Mesothelial cell of epicardium (in vitro differentiated cells): ENCODE data around the gene TTC28. TPM values are rescaled to one million over a fixed set of nuclear protein-coding genes. Genes with fewer than 3 reads are reported as not detected.
"Not testable (repeated sequence)": the region's sequence is repeated elsewhere in the genome, so short reads cannot be mapped to it uniquely, and the experiment has no call there.

Source experiments
- DNase-seq, 2 experiments: peaks; one replicate each; pipeline ENCODE4 v3.0.0; 2021; ENCODE audit warnings: low spot score in 2 of 2; ENCODE audit not compliant: unreplicated experiment in 2 of 2
- H3K27ac Mint-ChIP-seq: 2 replicates; pipeline ENCODE4 v1.8.0; 2021; ENCODE audit warnings: mixed read lengths
- H3K27me3 Mint-ChIP-seq: 2 replicates; pipeline ENCODE4 v1.8.0; 2021; ENCODE audit warnings: low read depth, mixed read lengths
- H3K36me3 Mint-ChIP-seq: 2 replicates; pipeline ENCODE4 v1.8.0; 2021; ENCODE audit warnings: mixed read lengths
- H3K4me1 Mint-ChIP-seq: 2 replicates; pipeline ENCODE4 v1.8.0; 2021; ENCODE audit warnings: mixed read lengths
- H3K4me3 Mint-ChIP-seq: 2 replicates; pipeline ENCODE4 v1.8.0; 2021; ENCODE audit warnings: mild to moderate bottlenecking, moderate library complexity, mixed read lengths
- H3K9me3 Mint-ChIP-seq: 2 replicates; pipeline ENCODE4 v1.8.0; 2021; ENCODE audit warnings: mixed read lengths
- total RNA-seq: library from RNA; stranded (reverse); gene quantifications from 3 replicates; pipeline ENCODE4 v1.2.1, GENCODE V29; 2021
- TF ChIP-seq, protein P1 (sequence below): fragments of 200-600 bp; sonication (generic); IDR thresholded peaks from one replicate; pipeline ENCODE4 v1.5.0; 2021; ENCODE audit warnings: antibody characterized with exemption; ENCODE audit not compliant: unreplicated experiment

Gene TTC28
- total RNA-seq, 1 donor from 2014 or later, result 95.9 TPM

DNA sequence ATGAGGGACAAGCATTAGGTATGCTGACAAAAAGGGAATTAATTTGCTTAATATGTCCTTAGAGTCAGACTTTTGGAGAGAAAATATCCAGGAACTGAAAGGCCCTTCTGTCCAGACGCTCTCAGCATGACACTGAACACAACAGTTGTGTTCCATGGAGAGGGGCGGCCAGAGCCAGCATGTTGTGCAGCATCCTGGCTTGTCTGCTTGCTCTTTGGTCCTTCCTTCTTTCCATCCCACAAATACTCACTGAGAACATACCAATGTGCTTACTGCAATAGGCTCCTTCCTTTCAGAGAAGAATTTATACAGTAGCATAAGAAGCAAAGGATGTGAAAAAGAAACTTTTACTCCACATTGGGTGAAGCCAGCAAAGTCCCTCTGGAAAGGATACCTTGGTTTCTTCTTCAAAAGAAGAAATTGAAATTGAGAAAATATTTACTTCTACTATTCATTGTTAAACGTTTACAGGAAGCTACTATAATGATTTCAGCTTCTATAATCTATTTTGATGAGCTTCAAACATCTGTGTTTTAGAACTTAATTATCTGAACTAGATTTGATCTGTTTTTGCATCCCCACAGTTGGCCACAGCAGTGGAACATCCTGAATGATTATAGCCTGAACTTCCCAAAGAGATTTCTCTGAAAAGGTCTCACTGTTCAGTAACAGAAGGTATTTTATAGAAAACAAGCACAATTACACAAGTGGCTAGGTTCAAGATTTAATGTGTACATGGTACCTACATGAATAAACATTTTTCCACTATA, 456.5 kb downstream of the TTC28 start:
- H3K9me3 Mint-ChIP-seq, result no peaks in the 10 kb centered on the region
- H3K27ac Mint-ChIP-seq, result no peak overlapping the region
- DNase-seq, result no peak
- H3K27me3 Mint-ChIP-seq, result no peaks in the 10 kb centered on the region
- H3K4me1 Mint-ChIP-seq, result peaks cover 5% of the 10 kb centered on the region
- H3K36me3 Mint-ChIP-seq, result peaks cover 1% of the 10 kb centered on the region
- TF ChIP-seq, protein P1, sequence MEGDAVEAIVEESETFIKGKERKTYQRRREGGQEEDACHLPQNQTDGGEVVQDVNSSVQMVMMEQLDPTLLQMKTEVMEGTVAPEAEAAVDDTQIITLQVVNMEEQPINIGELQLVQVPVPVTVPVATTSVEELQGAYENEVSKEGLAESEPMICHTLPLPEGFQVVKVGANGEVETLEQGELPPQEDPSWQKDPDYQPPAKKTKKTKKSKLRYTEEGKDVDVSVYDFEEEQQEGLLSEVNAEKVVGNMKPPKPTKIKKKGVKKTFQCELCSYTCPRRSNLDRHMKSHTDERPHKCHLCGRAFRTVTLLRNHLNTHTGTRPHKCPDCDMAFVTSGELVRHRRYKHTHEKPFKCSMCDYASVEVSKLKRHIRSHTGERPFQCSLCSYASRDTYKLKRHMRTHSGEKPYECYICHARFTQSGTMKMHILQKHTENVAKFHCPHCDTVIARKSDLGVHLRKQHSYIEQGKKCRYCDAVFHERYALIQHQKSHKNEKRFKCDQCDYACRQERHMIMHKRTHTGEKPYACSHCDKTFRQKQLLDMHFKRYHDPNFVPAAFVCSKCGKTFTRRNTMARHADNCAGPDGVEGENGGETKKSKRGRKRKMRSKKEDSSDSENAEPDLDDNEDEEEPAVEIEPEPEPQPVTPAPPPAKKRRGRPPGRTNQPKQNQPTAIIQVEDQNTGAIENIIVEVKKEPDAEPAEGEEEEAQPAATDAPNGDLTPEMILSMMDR, result no peak
- no peak overlapping the region for H3K4me3 Mint-ChIP-seq

DNA sequence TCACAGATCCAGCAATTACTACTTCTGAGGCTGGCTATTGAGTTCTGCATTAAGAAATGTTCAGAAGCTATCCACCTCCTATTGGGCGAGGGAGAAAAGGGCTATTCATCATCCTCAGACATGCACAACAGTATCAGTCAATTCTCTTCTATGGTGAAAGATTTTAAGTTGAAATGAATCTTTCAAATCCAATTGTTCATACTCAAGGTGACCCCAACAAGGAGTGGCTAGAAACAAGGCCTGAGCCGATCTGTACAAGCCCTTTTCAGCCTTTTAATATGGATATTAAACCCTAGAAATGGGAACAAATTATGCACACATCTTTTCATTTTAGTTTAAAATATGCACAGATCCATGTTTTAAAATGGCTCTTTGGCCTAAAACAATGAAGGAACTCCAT, 457.1 kb downstream of the TTC28 start:
- peaks cover 1% of the 10 kb centered on the region for H3K36me3 Mint-ChIP-seq
- peaks cover 9% of the 10 kb centered on the region for H3K4me1 Mint-ChIP-seq
- DNase-seq, result no peak
- no peaks in the 10 kb centered on the region for H3K27me3 Mint-ChIP-seq
- no peak overlapping the region for H3K4me3 Mint-ChIP-seq
- TF ChIP-seq, protein P1, result no peak
- no peaks in the 10 kb centered on the region for H3K9me3 Mint-ChIP-seq
- H3K27ac Mint-ChIP-seq, result no peak overlapping the region

DNA sequence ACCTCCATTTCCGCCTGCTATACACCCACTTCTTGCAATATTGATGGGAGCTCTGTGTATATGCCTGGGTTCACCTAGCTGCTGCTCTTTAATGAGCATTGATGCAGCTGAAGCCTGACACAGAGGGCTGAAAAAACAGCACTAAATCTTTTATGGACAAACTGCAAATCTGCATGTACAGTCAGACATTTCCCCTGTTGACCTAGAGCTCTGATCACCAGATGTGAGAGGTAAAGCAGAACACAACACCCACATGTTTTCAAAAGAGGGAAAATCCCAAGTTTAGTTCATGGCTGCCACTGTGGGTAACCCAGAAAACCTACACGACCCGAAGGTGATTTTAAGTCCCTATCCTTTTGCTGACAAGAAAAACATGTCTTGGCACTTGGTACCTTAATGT, 457.6 kb downstream of the TTC28 start:
- no peak overlapping the region for H3K27ac Mint-ChIP-seq
- H3K4me1 Mint-ChIP-seq, result peaks cover 9% of the 10 kb centered on the region
- TF ChIP-seq, protein P1, result no peak
- no peak overlapping the region for H3K4me3 Mint-ChIP-seq
- H3K9me3 Mint-ChIP-seq, result no peaks in the 10 kb centered on the region
- peaks cover 1% of the 10 kb centered on the region for H3K36me3 Mint-ChIP-seq
- no peaks in the 10 kb centered on the region for H3K27me3 Mint-ChIP-seq
- no peak for DNase-seq

DNA sequence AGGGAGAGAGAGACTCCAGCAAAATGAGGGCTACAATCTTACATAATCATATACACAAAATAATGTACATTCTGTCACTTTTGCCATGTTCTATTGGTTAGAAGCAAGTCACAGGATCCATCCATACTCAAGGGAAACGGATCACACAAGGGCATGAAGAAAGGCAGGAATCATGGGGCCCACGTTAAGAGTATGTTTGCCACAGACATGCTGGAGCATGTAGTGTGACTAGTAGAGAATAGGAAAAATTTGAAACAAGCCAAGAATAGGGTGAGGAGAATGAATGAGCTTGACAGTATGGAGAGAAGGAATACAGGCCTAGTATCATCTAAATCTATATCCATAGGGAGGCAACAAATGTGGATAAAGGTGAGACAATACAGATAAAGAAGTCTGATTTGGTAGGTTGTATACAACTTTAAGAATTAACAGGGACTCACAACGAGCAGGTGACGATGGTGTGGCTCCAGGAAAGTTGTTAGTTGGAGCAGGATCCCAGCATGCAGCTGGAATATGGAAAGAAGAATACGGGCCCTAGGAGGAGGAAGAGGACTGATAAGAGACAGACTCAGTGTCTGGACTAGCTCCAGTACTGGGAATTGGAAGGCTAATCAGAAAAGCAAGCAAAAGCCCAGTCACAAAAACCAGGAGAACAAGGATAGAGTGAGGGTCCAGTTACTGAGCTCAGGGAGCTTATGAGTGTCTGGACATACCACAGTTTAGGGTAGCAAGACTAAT, 458.8 kb downstream of the TTC28 start:
- TF ChIP-seq, protein P1, result no peak
- H3K36me3 Mint-ChIP-seq, result peaks cover 1% of the 10 kb centered on the region
- no peaks in the 10 kb centered on the region for H3K9me3 Mint-ChIP-seq
- no peak overlapping the region for H3K4me3 Mint-ChIP-seq
- DNase-seq, result no peak
- H3K27ac Mint-ChIP-seq, result no peak overlapping the region
- no peaks in the 10 kb centered on the region for H3K27me3 Mint-ChIP-seq
- H3K4me1 Mint-ChIP-seq, result peaks cover 14% of the 10 kb centered on the region

DNA sequence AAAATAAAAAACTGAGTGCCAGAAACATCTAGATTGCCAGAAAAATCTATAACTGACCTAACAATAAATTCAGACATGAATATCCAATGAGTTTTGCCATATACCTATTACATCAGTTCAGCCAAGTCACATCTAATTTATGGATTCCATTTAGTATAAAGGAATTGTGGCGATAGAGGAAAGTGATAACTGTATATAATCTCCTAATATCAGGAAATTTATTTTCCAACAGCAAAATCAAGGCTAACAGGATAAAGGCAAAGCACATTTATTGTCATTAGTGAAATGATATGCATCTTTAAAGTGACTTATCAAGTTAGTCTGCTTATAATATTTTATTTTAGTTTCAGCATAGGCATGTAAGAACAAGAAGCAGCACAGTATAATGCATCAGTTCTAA, 462.4 kb downstream of the TTC28 start:
- Mint-ChIP-seq H3K27me3 (no peaks in the 10 kb centered on the region), H3K4me3 (no peak overlapping the region), H3K4me1 (peaks cover 11% of the 10 kb centered on the region), H3K27ac (no peak overlapping the region), H3K9me3 (peaks cover 3% of the 10 kb centered on the region), H3K36me3 (peaks cover 8% of the 10 kb centered on the region)
- DNase-seq, result no peak
- TF ChIP-seq, protein P1, result no peak

DNA sequence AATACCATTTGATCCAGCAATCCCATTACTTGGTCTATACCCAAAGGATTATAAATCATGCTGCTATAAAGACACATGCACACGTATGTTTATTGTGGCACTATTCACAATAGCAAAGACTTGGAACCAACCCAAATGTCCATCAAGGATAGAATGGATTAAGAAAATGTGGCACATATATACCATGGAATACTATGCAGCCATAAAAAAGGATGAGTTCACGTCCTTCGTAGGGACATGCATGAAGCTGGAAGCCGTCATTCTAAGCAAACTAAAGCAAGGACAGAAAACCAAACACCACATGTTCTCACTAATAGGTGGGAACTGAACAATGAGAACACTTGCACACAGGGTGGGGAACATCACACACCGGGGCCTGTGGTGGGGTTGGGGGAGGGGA, 464.9 kb downstream of the TTC28 start:
- peaks cover 26% of the 10 kb centered on the region for H3K36me3 Mint-ChIP-seq
- H3K4me1 Mint-ChIP-seq, result peaks cover 11% of the 10 kb centered on the region
- peaks cover 24% of the 10 kb centered on the region for H3K9me3 Mint-ChIP-seq
- DNase-seq, H3K27me3 Mint-ChIP-seq, H3K27ac Mint-ChIP-seq, H3K4me3 Mint-ChIP-seq: not testable (repeated sequence)

DNA sequence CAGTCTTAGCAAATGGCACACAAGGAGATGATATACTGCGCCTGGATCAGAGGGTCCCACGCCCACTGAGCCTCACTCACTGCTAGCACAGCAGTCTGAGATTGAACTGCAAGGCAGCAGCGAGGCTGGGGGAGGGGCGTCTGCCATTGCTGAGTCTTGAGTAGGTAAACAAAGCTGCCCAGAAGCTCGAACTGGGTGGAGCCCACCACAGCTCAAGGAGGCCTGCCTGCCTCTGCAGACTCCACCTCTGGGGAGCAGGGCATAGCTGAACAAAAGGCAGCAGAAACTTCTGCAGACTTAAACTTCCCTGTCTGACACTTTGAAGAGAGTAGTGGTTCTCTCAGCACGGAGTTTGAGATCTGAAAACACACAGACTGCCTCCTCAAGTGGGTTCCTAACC, 470.2 kb downstream of the TTC28 start:
- H3K4me1 Mint-ChIP-seq, H3K27ac Mint-ChIP-seq, H3K27me3 Mint-ChIP-seq, DNase-seq, H3K4me3 Mint-ChIP-seq: not testable (repeated sequence)
- H3K9me3 Mint-ChIP-seq, result peaks cover 25% of the 10 kb centered on the region
- peaks cover 24% of the 10 kb centered on the region for H3K36me3 Mint-ChIP-seq
